Bronchial epithelial cell (primary cell): ENCODE data around the gene SET. TPM values are rescaled to one million over a fixed set of nuclear protein-coding genes. Genes with fewer than 3 reads are reported as not detected.

Experiments
- DNase-seq: peaks from one replicate; pipeline ENCODE4 v3.0.0-alpha.2; 2010; ENCODE audit warnings: low read depth
- FAIRE-seq: peaks from 2 replicates; lab custom pipeline; 2011; peaks lifted over from hg19 to GRCh38; lab: Jason Lieb, UNC
- H3K27me3 ChIP-seq: 2 replicates; pipeline ENCODE4 v1.5.1; 2011; ENCODE audit warnings: low read length; ENCODE audit not compliant: control insufficient read depth, insufficient read depth
- H3K36me3 ChIP-seq: 2 replicates; pipeline ENCODE4 v1.5.1; 2011; ENCODE audit warnings: low read length; ENCODE audit not compliant: control insufficient read depth, insufficient read depth
- H3K4me3 ChIP-seq: 2 replicates; pipeline ENCODE4 v1.5.1; 2011; ENCODE audit warnings: mild to moderate bottlenecking, low read depth, low read length, control low read depth
- CTCF ChIP-seq: IDR thresholded peaks from 2 replicates; pipeline ENCODE4 v1.5.1; 2011; ENCODE audit warnings: mild to moderate bottlenecking, moderate library complexity, low read length, control low read depth, inconsistent platforms; ENCODE audit not compliant: insufficient read depth, severe bottlenecking
- total RNA-seq: library from RNA; depleted of rRNA; stranded (reverse); fragments of >200 nt; gene quantifications from 2 replicates; pipeline ENCODE4 v1.2.1, GENCODE V29; 2014

SET gene
- total RNA-seq, 1 donor from 2014 or later = 717 TPM

GRCh38 chr9:128733256-128733655, 44.2 kb downstream of the SET start:
- Histone ChIP-seq H3K4me3 (no peak overlapping the region), H3K27me3 (no peaks in the 10 kb centered on the region), H3K36me3 (peaks cover 7% of the 10 kb centered on the region)
- FAIRE-seq (peak; percentile 72), DNase-seq (peak; percentile 76)
- TF ChIP-seq CTCF = peak; percentile 85

- Histone ChIP-seq H3K4me3 (no peak overlapping the region), H3K36me3 (peaks cover 10% of the 10 kb centered on the region), H3K27me3 (no peaks in the 10 kb centered on the region)
- TF ChIP-seq CTCF = no peak
- FAIRE-seq (no peak), DNase-seq (no peak)
Measured at GRCh38 chr9:128735373-128735772, 46.4 kb downstream of the SET start.

- Histone ChIP-seq H3K36me3 (peaks cover 6% of the 10 kb centered on the region), H3K27me3 (no peaks in the 10 kb centered on the region), H3K4me3 (no peak overlapping the region)
- TF ChIP-seq CTCF = no peak
- DNase-seq (no peak), FAIRE-seq (no peak)
Measured at GRCh38 chr9:128742401-128742800, 53.4 kb downstream of the SET start.

- peaks cover 6% of the 10 kb centered on the region for H3K36me3 ChIP-seq
- FAIRE-seq (no peak), DNase-seq (no peak)
- no peaks in the 10 kb centered on the region for H3K27me3 ChIP-seq
- TF ChIP-seq CTCF = no peak
- H3K4me3 ChIP-seq = no peak overlapping the region
Measured at GRCh38 chr9:128743421-128743820, 54.4 kb downstream of the SET start.

Other genes starting within 250 kb of the SET start
- 17.6 and 27.1 TPM in 2 replicates for gene ODF2, start 233.2 kb upstream of the SET start, total RNA-seq
- gene GLE1, start 184.5 kb upstream of the SET start, total RNA-seq = 27.1 and 30.3 TPM in 2 replicates
- gene SPTAN1, start 136.6 kb upstream of the SET start, total RNA-seq = 159 and 277 TPM in 2 replicates
- gene DYNC2I2, start 32.4 kb upstream of the SET start, total RNA-seq = 27.4 and 33.7 TPM in 2 replicates
- 1.5 and 2.1 TPM in 2 replicates for gene PKN3, start 13.3 kb downstream of the SET start, total RNA-seq
- 27.4 and 46.0 TPM in 2 replicates for gene ZDHHC12, start 34.9 kb downstream of the SET start, total RNA-seq
- 8.7 and 14.2 TPM in 2 replicates for gene ZER1, start 82.7 kb downstream of the SET start, total RNA-seq
- gene TBC1D13, start 98.0 kb downstream of the SET start, total RNA-seq = 11.8 and 12.6 TPM in 2 replicates
- 36.6 and 54.0 TPM in 2 replicates for gene ENDOG, start 129.3 kb downstream of the SET start, total RNA-seq
- gene SPOUT1, start 140.6 kb downstream of the SET start, total RNA-seq = 10.4 and 14.0 TPM in 2 replicates
- 9.0 and 9.5 TPM in 2 replicates for gene KYAT1, start 192.7 kb downstream of the SET start, total RNA-seq
- 259 and 329 TPM in 2 replicates for gene LRRC8A, start 192.9 kb downstream of the SET start, total RNA-seq
- gene PHYHD1, start 231.8 kb downstream of the SET start, total RNA-seq = 1.1 and 3.8 TPM in 2 replicates